Activated CD4-positive, CD25-positive, alpha-beta regulatory T cell treated with anti-CD3 and anti-CD28 coated beads, Interleukin-2, amount 50 U/mL, for 72 hours (primary cell): ENCODE measurements around the gene CDH15.

Experiments
- DNase-seq: peaks from one replicate; pipeline ENCODE4 v3.0.0; 2021

The CDH15 gene

GRCh38 chr16:89141884-89142267 is 29.7 kb upstream of the CDH15 start:
- DNase-seq = no peak

- DNase-seq = no peak
Observed at GRCh38 chr16:89142474-89143195, 28.9 kb upstream of the CDH15 start.

GRCh38 chr16:89143201-89143741 is 28.3 kb upstream of the CDH15 start:
- DNase-seq = no peak

- DNase-seq = no peak
Observed at GRCh38 chr16:89143911-89144675, 27.5 kb upstream of the CDH15 start.

DNA sequence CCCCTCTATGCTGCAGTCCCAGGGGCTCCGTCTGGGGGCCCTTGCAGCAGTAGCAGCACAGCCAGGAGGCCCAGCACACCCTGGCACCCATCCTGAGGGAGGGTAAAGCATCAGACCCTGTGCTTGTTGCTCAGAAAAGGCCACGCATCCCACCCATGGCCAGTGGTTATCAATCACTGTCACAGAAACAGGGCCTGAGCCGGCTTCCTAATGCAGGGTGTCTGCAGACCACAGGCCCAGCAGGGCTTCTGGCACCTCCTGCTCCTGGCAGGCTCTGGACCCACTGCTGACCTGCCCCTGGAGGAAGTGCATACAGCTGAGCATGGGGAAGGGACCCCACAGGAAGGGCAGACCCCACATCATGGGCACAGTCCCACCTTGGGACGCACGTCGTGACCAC is 26.9 kb upstream of the CDH15 start:
- no peak for DNase-seq

DNA sequence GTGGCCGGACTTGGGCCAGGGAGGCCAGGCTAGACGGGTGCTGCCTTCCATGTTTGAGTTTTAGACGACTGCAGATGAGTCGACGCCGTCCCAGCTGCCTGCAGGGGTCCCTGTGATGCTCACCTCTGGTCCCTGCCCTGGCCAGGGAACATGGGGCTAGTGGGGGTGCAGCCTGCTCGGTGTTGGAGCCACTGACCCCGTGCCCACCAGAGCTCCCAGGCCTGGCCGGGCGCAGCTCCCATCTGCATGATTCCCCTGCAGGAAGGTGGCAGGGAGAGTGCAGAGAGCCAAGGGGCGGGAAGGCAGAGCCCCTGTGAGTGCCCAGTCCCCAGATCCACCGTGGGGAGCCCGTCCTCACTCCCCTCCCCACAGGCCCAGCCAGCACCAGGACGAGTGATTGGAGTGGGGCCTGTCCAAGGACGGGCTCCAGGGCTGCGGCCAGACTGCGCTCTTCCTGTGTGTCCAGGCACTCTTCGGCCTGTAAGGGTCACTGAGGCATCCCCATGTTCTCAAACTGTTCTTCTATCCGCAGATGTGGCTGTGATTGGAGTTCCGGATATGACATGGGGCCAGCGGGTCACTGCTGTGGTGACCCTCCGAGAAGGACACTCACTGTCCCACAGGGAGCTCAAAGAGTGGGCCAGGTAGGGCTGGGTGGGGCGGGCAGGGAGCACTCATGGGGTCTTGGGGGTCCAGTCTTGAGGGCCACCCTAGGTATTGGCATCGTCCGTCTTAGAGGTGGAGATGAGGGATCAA is 26.0 kb upstream of the CDH15 start:
- DNase-seq = no peak

DNA sequence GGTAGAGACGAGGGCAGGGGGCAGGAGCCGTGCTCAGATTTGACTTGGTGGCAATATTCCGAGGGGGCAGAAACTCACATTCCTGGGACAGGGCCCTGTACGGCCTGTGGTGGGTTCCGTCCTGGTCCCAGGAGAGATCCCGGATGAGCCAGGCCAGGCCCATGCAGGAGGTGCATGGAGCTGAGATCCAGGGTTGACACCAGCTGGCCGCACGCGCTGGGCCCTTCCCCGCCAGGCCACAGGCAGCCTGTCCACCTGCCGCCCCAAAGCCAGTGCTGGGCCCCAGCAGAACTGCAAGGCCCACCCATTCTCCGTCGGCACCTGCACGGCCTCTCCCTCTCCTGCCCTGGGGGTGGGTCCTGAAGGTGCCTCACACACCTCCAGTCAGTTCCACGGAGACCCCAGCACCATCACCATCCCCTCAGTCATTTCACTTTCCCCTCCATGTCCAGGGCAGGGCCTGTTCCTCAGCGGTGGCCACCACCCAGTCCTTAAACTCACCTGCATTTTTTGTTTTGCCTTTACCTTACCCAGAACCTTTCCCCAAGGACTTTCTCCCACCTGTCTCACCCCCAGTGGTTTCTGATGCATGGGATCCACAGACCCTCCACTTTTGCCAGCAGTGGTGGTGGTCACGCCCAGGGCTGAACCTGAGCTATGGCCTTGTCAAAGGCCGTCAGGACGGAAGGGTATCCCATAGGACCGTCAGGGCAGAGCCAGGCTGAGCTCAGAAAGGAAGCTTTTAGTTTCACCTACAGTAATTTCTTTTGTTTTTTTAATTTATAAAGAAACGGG is 25.1 kb upstream of the CDH15 start:
- no peak for DNase-seq

GRCh38 chr16:89147085-89147817 is 24.3 kb upstream of the CDH15 start:
- DNase-seq = no peak

GRCh38 chr16:89149386-89149785 is 22.2 kb upstream of the CDH15 start:
- DNase-seq = no peak

- DNase-seq = no peak
Observed at GRCh38 chr16:89150090-89150835, 21.3 kb upstream of the CDH15 start.

DNA sequence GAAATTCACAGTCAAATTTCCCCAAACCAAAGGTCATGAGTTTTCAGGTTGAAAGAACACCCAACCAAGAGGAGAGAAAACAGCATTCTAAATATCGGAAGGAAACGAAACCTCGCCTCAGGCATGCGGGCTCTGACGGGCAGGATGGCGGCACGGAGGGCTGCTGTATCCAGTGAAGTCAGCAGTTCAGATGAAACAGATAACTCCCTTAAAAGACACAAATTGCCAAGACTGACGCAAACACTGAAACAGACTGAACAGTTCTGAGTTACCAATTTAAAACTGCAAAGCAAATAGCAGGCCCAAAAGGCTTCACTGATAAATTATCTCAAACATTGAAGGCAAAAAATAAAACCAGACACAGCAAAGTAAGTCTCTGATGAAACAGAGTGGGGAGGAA is 20.6 kb upstream of the CDH15 start:
- no peak for DNase-seq

DNA sequence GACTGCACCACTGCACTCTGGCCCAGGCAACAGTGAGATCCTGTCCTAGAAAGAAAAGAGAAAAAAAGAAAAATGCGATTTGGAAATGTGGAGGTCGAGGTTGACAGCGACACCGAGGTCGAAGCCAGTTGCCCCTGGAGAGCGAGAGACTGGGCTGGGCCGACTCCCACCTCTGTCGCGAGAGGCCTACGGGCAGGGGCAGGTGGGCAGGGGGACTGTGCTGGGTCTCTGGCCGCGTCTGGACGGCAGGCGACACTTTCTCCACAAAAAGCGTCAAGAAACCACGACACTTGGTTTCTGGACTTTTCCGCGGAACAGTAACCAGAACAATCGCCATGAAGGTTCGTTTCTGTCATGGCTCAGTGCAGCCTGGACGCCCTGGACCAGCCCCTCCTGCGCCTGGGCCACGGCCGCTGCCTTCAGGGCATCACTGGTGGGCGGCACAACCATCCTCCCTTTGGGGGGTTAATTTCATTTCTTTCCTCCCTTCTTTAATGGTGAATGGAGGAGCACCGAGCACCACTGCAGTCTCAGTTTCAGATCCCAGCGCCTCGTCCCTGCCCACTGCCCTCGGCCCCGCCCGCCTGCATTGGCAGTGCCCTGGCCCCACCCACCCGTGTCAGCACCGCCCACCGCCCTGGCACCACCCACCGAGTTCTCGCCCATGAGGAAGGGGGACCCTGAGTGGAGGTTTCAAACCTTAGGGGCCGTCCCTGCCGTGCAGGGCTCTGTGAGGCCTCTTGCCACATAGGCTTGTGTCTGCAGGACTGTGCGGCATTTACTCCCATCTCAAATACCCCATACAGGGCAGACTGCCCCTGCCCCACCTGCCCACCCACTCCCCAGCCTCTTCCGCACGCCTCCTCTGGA is 18.5 kb upstream of the CDH15 start:
- no peak for DNase-seq

DNA sequence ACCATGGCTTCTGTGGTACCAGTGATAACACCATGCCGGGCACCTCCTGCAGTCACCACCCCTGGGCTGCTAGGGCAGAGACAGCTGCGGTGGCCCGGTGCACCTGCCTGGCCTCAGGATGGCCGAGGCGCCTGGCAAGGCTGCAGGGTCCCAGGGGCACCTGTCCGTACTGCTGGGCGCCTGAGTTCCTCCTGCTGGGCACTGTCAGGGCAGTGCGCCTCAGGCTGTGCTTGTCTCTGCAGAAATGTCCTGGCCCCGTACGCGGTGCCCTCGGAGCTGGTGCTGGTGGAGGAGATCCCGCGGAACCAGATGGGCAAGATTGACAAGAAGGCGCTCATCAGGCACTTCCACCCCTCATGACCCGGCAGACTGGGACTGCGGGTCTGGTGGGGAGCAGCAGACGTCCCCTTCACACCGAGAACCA is 17.7 kb upstream of the CDH15 start:
- DNase-seq = no peak

DNA sequence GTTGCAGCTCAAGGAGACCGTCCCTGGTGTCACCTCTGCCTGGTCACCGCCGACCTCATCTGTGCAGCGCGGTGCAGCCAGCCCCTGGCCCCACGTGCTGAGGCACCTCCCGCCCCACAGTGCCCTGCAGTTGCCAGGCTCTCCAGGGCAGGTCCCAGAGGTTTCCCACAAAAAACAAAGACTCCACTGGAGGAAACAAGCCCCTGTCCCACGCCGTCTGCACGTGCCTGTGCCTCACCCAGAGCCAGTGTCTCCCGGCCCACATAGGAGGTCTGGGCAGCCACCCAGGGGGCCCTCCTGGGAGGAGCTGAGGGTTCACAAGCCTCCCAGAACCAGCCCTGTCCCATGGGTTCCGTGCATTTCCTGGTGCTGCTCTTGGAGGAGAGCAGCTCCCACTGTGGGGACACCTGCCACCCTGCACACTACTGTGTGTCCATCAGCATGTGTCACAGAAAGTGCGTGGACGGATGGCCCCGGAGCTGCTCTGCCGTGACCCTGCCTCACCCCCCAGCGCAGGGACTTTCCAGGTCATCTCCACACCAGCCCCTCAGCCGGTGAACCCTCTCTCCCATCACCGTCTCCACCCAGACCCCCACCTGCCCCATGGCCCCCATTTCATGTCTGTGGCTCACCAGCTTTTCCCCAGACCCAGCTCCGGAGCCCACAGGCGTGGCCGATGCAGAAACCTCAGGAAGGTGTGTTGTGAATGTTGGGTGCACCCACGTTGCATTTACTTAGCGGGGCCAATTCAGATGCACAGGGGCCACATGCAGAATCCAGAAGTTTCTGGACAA is 17.0 kb upstream of the CDH15 start:
- no peak for DNase-seq

- no peak for DNase-seq
Observed at GRCh38 chr16:89155184-89155679, 16.3 kb upstream of the CDH15 start.

- DNase-seq = no peak
Observed at GRCh38 chr16:89155851-89156739, 15.5 kb upstream of the CDH15 start.

DNA sequence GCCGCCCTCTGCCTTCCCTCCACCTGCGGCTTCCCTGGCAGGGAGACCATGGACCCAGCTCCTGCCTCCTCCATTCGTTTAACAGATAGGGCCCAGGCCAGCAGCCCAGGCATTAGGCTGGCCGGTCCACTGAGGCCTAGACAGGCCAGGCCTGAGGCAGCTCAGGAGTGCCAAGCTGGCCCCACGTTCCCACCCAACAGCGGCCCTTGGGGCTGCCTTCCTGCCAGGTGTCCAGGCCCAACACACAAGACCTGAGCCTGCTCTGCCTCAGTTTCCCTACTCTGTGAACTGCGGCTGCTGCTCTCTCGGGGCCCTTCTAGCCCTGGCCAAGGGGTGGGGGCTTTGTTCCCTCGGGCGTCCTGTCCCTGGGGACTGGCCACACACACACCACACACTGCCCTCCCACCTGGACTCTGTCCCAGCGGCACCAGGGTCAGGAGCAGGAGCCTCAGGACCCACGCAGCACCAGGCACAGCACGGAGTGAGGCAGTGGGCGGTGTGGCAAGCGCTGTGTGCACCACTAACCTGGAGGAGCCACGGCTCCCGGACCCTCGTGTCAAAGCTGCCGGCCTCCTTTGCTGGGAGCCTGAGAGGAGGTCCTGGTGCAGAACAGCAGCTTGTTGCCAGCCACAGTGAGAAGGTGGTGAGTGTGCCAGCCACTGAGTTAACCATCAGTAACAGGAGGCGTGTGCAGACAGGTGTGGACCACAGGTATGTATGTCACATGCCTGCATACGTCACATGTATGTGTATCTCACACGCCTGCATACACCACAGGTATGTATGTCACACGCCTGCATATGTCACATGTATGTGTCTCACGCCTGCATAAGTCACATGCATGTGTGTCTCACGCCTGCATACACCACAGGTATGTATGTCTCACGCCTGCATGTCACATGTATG is 14.6 kb upstream of the CDH15 start:
- no peak for DNase-seq
